HepG2 (cell line): ENCODE results near the gene PARVB. TPM values are rescaled to one million over a fixed set of nuclear protein-coding genes. Genes with fewer than 3 reads are reported as not detected.
A peak's percentile ranks its signal among the peaks of the same experiment; 100 is the strongest.

Experiments used
- ATAC-seq: fragments of 200-7000 bp; cut with Tn5 transposase; 3 replicates; pipeline ENCODE4 v1.9.1; 2020; ENCODE audit warnings: mild to moderate bottlenecking, moderate library complexity
- BruUV-seq: library from RNA; stranded (reverse); fragments of 400-500 nt; replicated peaks from 2 replicates; lab custom pipeline; 2021; lab: Mats Ljungman, UMichigan
- CTCF ChIA-PET: fragments of 300-600 bp; formaldehyde crosslinking; extraction: SDS; loops from one replicate; lab custom pipeline; 2021; ENCODE audit warnings: low total read pairs, inconsistent platforms, low intra/inter-chr PET ratio; lab: Yijun Ruan, JAX
- POLR2A ChIA-PET: fragments of 350-600 bp; sonication (Branson Sonifier 250); formaldehyde crosslinking; loops from one replicate; lab custom pipeline; 2020; ENCODE audit warnings: antibody characterized with exemption, inconsistent platforms; lab: Yijun Ruan, JAX
- DNase-seq: peaks from one replicate; pipeline ENCODE4 v3.0.0-alpha.2; 2015; ENCODE audit warnings: low spot score
- FAIRE-seq: peaks from 3 replicates; lab custom pipeline; 2011; peaks lifted over from hg19 to GRCh38; lab: Jason Lieb, UNC
- H2AFZ ChIP-seq: one replicate; pipeline ENCODE4 v1.6.1; 2011; ENCODE audit warnings: low read length, inconsistent platforms
- H3K27ac ChIP-seq: fragments of 300-600 bp; 3 replicates; pipeline ENCODE4 v1.8.0; 2011; ENCODE audit warnings: mixed run types, mild to moderate bottlenecking, mixed read lengths, low read length, inconsistent platforms; ENCODE audit not compliant: insufficient read depth; ENCODE audit errors: extremely low read length
- H3K27me3 ChIP-seq, 2 experiments: fragments of 200-600 bp in 1 of 2; 2 replicates in 1 of 2; 3 replicates in 1 of 2; pipeline versions ENCODE4 v1.6.0 to v1.8.0; 2011; ENCODE audit warnings: low read length in 2 of 2, mild to moderate bottlenecking in 2 of 2, moderate library complexity in 2 of 2, inconsistent platforms in 1 of 2; ENCODE audit not compliant: insufficient read depth in 2 of 2, control insufficient read depth in 1 of 2
- H3K36me3 ChIP-seq, 2 experiments: fragments of 200-600 bp in 1 of 2; replicated peaks in 1 of 2; 2 replicates in 1 of 2; 3 replicates in 1 of 2; pipeline versions ENCODE4 v1.5.1 to v1.8.0; 2011; ENCODE audit warnings: low read length in 2 of 2, inconsistent platforms in 1 of 2; ENCODE audit not compliant: insufficient read depth in 2 of 2, control insufficient read depth in 1 of 2
- H3K4me1 ChIP-seq: 2 replicates; pipeline ENCODE4 v1.5.1; 2012; ENCODE audit warnings: low read length, inconsistent platforms; ENCODE audit not compliant: insufficient read depth
- H3K4me2 ChIP-seq: 2 replicates; pipeline ENCODE4 v1.6.0; 2011; ENCODE audit warnings: low read depth, low read length, inconsistent platforms
- H3K4me3 ChIP-seq, 3 experiments: fragments of 200-600 bp in 1 of 3; sonication (generic), shearing (Covaris generic) in 1 of 3; replicated peaks in 1 of 3; 2 replicates each; pipeline ENCODE4 v1.5.1; 2011 to 2016; ENCODE audit warnings: low read length in 3 of 3, inconsistent platforms in 2 of 3, low read depth in 2 of 3, mild to moderate bottlenecking in 2 of 3, control low read depth in 1 of 3, mixed read lengths in 1 of 3; ENCODE audit not compliant: insufficient read depth in 1 of 3
- H3K79me2 ChIP-seq: one replicate; pipeline ENCODE4 v1.6.1; 2011; ENCODE audit warnings: low read length, inconsistent platforms; ENCODE audit not compliant: insufficient read depth
- H3K9ac ChIP-seq: 2 replicates; pipeline ENCODE4 v1.6.0; 2011; ENCODE audit warnings: mild to moderate bottlenecking, low read depth, low read length, inconsistent platforms; ENCODE audit not compliant: insufficient read depth
- H3K9me3 ChIP-seq: 2 replicates; pipeline ENCODE4 v1.5.1; 2012; ENCODE audit warnings: mild to moderate bottlenecking, low read length
- H4K20me1 ChIP-seq: 2 replicates; pipeline ENCODE4 v1.6.0; 2011; ENCODE audit warnings: inconsistent platforms, mild to moderate bottlenecking, low read length, moderate library complexity; ENCODE audit not compliant: insufficient read depth
- BHLHE40 ChIP-seq: IDR thresholded peaks from 2 replicates; pipeline ENCODE4 v1.6.1; 2011; ENCODE audit warnings: low read length, improper control_type of control experiment
- GLI4 ChIP-seq: sonication (generic); formaldehyde crosslinking; IDR thresholded peaks from 2 replicates; pipeline ENCODE4 v1.5.1; 2020; ENCODE audit warnings: missing genetic modification reagents, mild to moderate bottlenecking, moderate library complexity, borderline replicate concordance
- IRF2 ChIP-seq: IDR thresholded peaks from 2 replicates; pipeline ENCODE4 v1.6.1; 2018; ENCODE audit warnings: missing genetic modification reagents, missing compliant biosample characterization
- KDM3A ChIP-seq: IDR thresholded peaks from 2 replicates; pipeline ENCODE4 v1.6.1; 2018; ENCODE audit warnings: low read depth, missing compliant biosample characterization
- KLF15 ChIP-seq: sonication (generic); formaldehyde crosslinking; IDR thresholded peaks from 2 replicates; pipeline ENCODE4 v1.8.1; 2023; ENCODE audit warnings: borderline replicate concordance, mild to moderate bottlenecking, inconsistent platforms, missing genetic modification reagents, mixed read lengths
- MAZ ChIP-seq, 2 experiments: sonication (generic) in 1 of 2; formaldehyde crosslinking in 1 of 2; IDR thresholded peaks; 2 replicates each; pipeline versions ENCODE4 v1.5.0 to v1.6.1; 2012 to 2020; ENCODE audit warnings: low read depth in 2 of 2, mild to moderate bottlenecking in 2 of 2, borderline replicate concordance in 1 of 2, improper control_type of control experiment in 1 of 2, low read length in 1 of 2, missing genetic modification reagents in 1 of 2, moderate library complexity in 1 of 2
- RAD51 ChIP-seq: fragments of 450-650 bp; IDR thresholded peaks from 2 replicates; pipeline ENCODE4 v1.6.1; 2016; ENCODE audit warnings: borderline replicate concordance
- RFX3 ChIP-seq: IDR thresholded peaks from 2 replicates; pipeline ENCODE4 v1.6.1; 2016; ENCODE audit warnings: missing biosample characterization, missing genetic modification reagents
- SALL1 ChIP-seq: sonication (generic); formaldehyde crosslinking; IDR thresholded peaks from 2 replicates; pipeline ENCODE4 v1.8.0; 2022; ENCODE audit warnings: mild to moderate bottlenecking, missing genetic modification reagents
- ZFX ChIP-seq: sonication (generic); formaldehyde crosslinking; IDR thresholded peaks from 2 replicates; pipeline ENCODE4 v1.4.0; 2020; ENCODE audit warnings: mild to moderate bottlenecking, low read depth, missing genetic modification reagents, moderate library complexity
- ZNF766 ChIP-seq: sonication (generic); formaldehyde crosslinking; IDR thresholded peaks from 2 replicates; pipeline ENCODE4 v1.5.0; 2020; ENCODE audit warnings: missing genetic modification reagents, borderline replicate concordance
- ZNF83 ChIP-seq: sonication (generic); formaldehyde crosslinking; IDR thresholded peaks from 2 replicates; pipeline ENCODE4 v1.4.0; 2020; ENCODE audit warnings: missing genetic modification reagents, mild to moderate bottlenecking, borderline replicate concordance
- WGBS: methylation state at CpG from one replicate; pipeline ENCODE4 v1.1.6; 2017; ENCODE audit warnings: low lambda C conversion rate; 5-methylcytosine and 5-hydroxymethylcytosine counted together
- in situ Hi-C: cut with HindIII; loops from 2 replicates; pipeline ENCODE4 v1.10.0; 2017; ENCODE audit warnings: low pct_unique_long_range_greater_than_20kb; ENCODE audit not compliant: extremely low pct_ligation_motif_present
- intact Hi-C: fragments of 100-400 bp; cut with micrococcal nuclease; formaldehyde crosslinking; loops from one replicate; pipeline ENCODE4 v1.10.0; 2022; ENCODE audit not compliant: unreplicated experiment
- polyA plus RNA-seq, 8 experiments: library from polyadenylated mRNA; depleted of rRNA in 3 of 8; stranded (reverse) in 7 of 8; unstranded in 1 of 8; fragments of >200 nt; fragmentation: Illumina TruSeq in 4 of 8; extraction: Trizol in 4 of 8; gene quantifications; 2 replicates each; pipeline versions ENCODE4 v1.2.1 to v1.2.3, GENCODE V29; 2011 to 2016; ENCODE audit warnings: low read depth in 4 of 8, missing spikeins in 1 of 8, mixed read lengths in 1 of 8; ENCODE audit not compliant: insufficient read depth in 1 of 8
- total RNA-seq, 5 experiments: library from RNA; depleted of rRNA; stranded (reverse); fragments of >200 nt; fragmentation: Illumina TruSeq; extraction: Trizol; gene quantifications; 2 replicates each; pipeline ENCODE4 v1.2.3, GENCODE V29; 2016; ENCODE audit warnings: low read depth in 1 of 5
- TF ChIP-seq, protein P1 (sequence below), 2 experiments: sonication (generic) in 1 of 2; formaldehyde crosslinking in 1 of 2; IDR thresholded peaks; 2 replicates each; pipeline versions ENCODE4 v1.6.1 to v1.9.0; 2014 to 2022; ENCODE audit warnings: antibody characterized with exemption in 1 of 2, borderline replicate concordance in 1 of 2, inconsistent platforms in 1 of 2, low read depth in 1 of 2, missing genetic modification reagents in 1 of 2

The PARVB gene
- total and polyA plus RNA-seq, 2 of the 13 experiments (the other 11 are each of a cell fraction or from before 2014, with no cell fraction given): 0.11 to 0.15 TPM

DNA sequence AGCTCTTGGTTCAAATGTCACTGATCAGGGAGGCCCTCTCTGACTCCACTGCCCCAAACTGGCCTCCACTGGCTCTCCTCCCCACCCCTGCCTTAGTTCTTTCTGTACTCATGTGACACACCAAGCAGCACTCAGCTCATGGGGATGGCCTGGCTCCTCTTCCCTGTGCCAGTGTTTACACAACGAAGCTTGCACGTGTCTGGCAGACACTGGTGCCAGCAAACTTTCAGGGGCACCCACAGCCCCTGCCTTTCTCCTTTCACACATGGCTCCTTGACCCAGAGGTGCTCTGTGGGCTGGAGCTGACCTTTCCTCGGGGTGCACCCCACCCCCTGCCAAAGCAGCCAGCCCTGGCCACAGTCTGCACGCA, 119.0 kb downstream of the PARVB start:
- ChIA-PET CTCF (no interaction called here), POLR2A (no interaction called here)
- Histone ChIP-seq H3K4me3 (no peak overlapping the region), H3K27ac (no peak overlapping the region), H3K9ac (no peak overlapping the region), H3K4me2 (no peak overlapping the region), H3K79me2 (no peaks in the 10 kb centered on the region), H2AFZ (no peak overlapping the region), H3K27me3 (0 out of 5 replicates have a peak, but pooled peaks cover 0 to 2% of the 10 kb centered on the region in 2 experiments), H3K9me3 (peaks cover 2% of the 10 kb centered on the region; the same call in 1 of the 2 replicates), H3K4me1 (no peaks in the 10 kb centered on the region), H4K20me1 (no peaks in the 10 kb centered on the region), H3K36me3 (no peaks in the 10 kb centered on the region)
- WGBS: 0% methylated on average over 2 of the region's 4 CpGs
- DNase-seq: no peak
- TF ChIP-seq BHLHE40 (peak; percentile 59), SALL1 (CRISPR knock-in tag) (no peak)
- intact Hi-C loops: no loop called here
- no TSS peak for BruUV-seq
- in situ Hi-C loops: no loop called here
- ATAC-seq: no peak
- FAIRE-seq: no peak

DNA sequence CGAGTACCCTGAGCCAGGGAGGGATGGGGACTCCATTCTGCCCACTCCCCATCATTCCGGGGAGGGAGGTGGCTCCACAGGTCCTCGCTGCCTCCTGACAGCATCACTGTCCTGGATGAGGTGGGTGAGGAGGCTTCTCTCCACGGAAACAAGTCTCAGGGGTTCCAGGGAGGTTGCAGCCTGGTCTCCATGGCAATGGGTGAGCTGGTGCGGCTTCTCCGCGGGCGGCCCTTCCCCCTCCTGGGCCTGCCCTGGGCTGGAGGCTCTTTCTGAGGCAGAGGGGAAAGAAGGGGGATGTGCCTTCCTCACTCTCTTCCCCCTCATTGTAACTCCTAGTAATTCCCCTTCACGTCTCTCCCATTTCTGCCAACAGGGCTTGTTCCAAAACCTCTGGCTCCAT, 119.5 kb downstream of the PARVB start:
- H4K20me1 ChIP-seq: no peaks in the 10 kb centered on the region
- intact Hi-C loops (no loop called here), in situ Hi-C loops (no loop called here)
- FAIRE-seq (no peak), ATAC-seq (no peak), DNase-seq (no peak)
- H3K4me3 ChIP-seq: no peak overlapping the region
- BruUV-seq: no TSS peak
- no peaks in the 10 kb centered on the region for H3K79me2 ChIP-seq
- CTCF ChIA-PET: no interaction called here
- POLR2A ChIA-PET: no interaction called here
- 0 out of 5 replicates have a peak, but pooled peaks cover 0 to 2% of the 10 kb centered on the region in 2 experiments for H3K27me3 ChIP-seq
- H3K9ac ChIP-seq: no peak overlapping the region
- WGBS: 19% methylated on average over 4 of the region's 9 CpGs
- no peaks in the 10 kb centered on the region for H3K36me3 ChIP-seq
- H3K4me2 ChIP-seq: no peak overlapping the region
- H3K27ac ChIP-seq: no peak overlapping the region
- H2AFZ ChIP-seq: no peak overlapping the region
- no peaks in the 10 kb centered on the region for H3K9me3 ChIP-seq
- H3K4me1 ChIP-seq: no peaks in the 10 kb centered on the region
- no peak for TF ChIP-seq ZFX (CRISPR knock-in tag)
- TF ChIP-seq, protein P1, sequence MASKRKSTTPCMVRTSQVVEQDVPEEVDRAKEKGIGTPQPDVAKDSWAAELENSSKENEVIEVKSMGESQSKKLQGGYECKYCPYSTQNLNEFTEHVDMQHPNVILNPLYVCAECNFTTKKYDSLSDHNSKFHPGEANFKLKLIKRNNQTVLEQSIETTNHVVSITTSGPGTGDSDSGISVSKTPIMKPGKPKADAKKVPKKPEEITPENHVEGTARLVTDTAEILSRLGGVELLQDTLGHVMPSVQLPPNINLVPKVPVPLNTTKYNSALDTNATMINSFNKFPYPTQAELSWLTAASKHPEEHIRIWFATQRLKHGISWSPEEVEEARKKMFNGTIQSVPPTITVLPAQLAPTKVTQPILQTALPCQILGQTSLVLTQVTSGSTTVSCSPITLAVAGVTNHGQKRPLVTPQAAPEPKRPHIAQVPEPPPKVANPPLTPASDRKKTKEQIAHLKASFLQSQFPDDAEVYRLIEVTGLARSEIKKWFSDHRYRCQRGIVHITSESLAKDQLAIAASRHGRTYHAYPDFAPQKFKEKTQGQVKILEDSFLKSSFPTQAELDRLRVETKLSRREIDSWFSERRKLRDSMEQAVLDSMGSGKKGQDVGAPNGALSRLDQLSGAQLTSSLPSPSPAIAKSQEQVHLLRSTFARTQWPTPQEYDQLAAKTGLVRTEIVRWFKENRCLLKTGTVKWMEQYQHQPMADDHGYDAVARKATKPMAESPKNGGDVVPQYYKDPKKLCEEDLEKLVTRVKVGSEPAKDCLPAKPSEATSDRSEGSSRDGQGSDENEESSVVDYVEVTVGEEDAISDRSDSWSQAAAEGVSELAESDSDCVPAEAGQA (IDR thresholded peaks at IDR 0.05; ENCODE audit: low read depth): no peak
- TF ChIP-seq, protein P1 (CRISPR knock-in tag; IDR thresholded peaks at IDR 0.05; ENCODE audit: borderline replicate concordance): no peak
- no peak for TF ChIP-seq KDM3A (CRISPR knock-in tag)
- TF ChIP-seq RAD51: no peak
- TF ChIP-seq IRF2: no peak
- TF ChIP-seq ZNF83 (CRISPR knock-in tag): no peak
- TF ChIP-seq RFX3 (CRISPR knock-in tag): no peak
- no peak for TF ChIP-seq MAZ (IDR thresholded peaks at IDR 0.05; ENCODE audit: borderline replicate concordance, low read depth, low read length)
- TF ChIP-seq MAZ (CRISPR knock-in tag; IDR thresholded peaks at IDR 0.05; ENCODE audit: low read depth): no peak
- TF ChIP-seq GLI4 (CRISPR knock-in tag): no peak
- TF ChIP-seq KLF15: no peak
- TF ChIP-seq ZNF766 (CRISPR knock-in tag): no peak
